GM21447 (cell line): ENCODE results near the gene TSACC.

Source experiments
- ATAC-seq: cut with Tn5 transposase; IDR thresholded peaks from one replicate; pipeline ENCODE4 v1.9.1; 2021; ENCODE audit not compliant: unreplicated experiment

The TSACC gene

GRCh38 chr1:156372876-156373275 lies 34.5 kb downstream of the TSACC start:
- ATAC-seq: no peak

GRCh38 chr1:156373546-156373945 lies 35.2 kb downstream of the TSACC start:
- no peak for ATAC-seq

GRCh38 chr1:156376146-156376545 lies 37.8 kb downstream of the TSACC start:
- ATAC-seq: no peak

- no peak for ATAC-seq
Measured at GRCh38 chr1:156376958-156377919, 38.9 kb downstream of the TSACC start.

- ATAC-seq: no peak
Measured at GRCh38 chr1:156378557-156378956, 40.2 kb downstream of the TSACC start.

- no peak for ATAC-seq
Measured at GRCh38 chr1:156379420-156380165, 41.3 kb downstream of the TSACC start.

GRCh38 chr1:156382561-156382960 lies 44.2 kb downstream of the TSACC start:
- no peak for ATAC-seq

GRCh38 chr1:156383023-156383422 lies 44.7 kb downstream of the TSACC start:
- no peak for ATAC-seq

GRCh38 chr1:156384007-156384406 lies 45.7 kb downstream of the TSACC start:
- ATAC-seq: no peak

- ATAC-seq: no peak
Measured at GRCh38 chr1:156384658-156385057, 46.3 kb downstream of the TSACC start.

GRCh38 chr1:156385534-156386031 lies 47.3 kb downstream of the TSACC start:
- no peak for ATAC-seq

GRCh38 chr1:156386134-156386901 lies 48.0 kb downstream of the TSACC start:
- ATAC-seq: no peak

- no peak for ATAC-seq
Measured at GRCh38 chr1:156386949-156387869, 48.9 kb downstream of the TSACC start.

- ATAC-seq: no peak
Measured at GRCh38 chr1:156387870-156388173, 49.5 kb downstream of the TSACC start.

GRCh38 chr1:156388174-156389137 lies 50.1 kb downstream of the TSACC start:
- no peak for ATAC-seq

- ATAC-seq: no peak
Measured at GRCh38 chr1:156389311-156389710, 51.0 kb downstream of the TSACC start.

GRCh38 chr1:156390469-156391365 lies 52.4 kb downstream of the TSACC start:
- no peak for ATAC-seq

- no peak for ATAC-seq
Measured at GRCh38 chr1:156391366-156391677, 53.0 kb downstream of the TSACC start.
